ENCODE results near the gene CYP24A1. TPM values are rescaled to one million over a fixed set of nuclear protein-coding genes. Genes with fewer than 3 reads are reported as not detected.

Gene CYP24A1
- total RNA-seq, 4 donors from 2014 or later: 0.69 TPM; not detected in 3

GRCh38 chr20:54114109-54114508, 59.7 kb downstream of the CYP24A1 start:
- Histone ChIP-seq H3K27me3 (peaks cover 6% of the 10 kb centered on the region), H3K36me3 (no peaks in the 10 kb centered on the region), H3K27ac (no peak overlapping the region), H3K4me3 (no peak overlapping the region), H3K4me1 (no peaks in the 10 kb centered on the region), H3K9me3 (no peaks in the 10 kb centered on the region)
- 67 to 69% methylated on average over 1 to 2 of the region's 2 CpGs for WGBS, 2 donors (ENCODE audit: low coverage in 1 of 2)
- TF ChIP-seq POLR2AphosphoS5 (IDR thresholded peaks at IDR 0.05): no peak
- no peak for TF ChIP-seq POLR2A (IDR thresholded peaks at IDR 0.05)
- no peak for TF ChIP-seq CTCF (IDR thresholded peaks at IDR 0.05)
- TF ChIP-seq EP300 (IDR thresholded peaks at IDR 0.05): no peak
- ATAC-seq: no peak

- H3K4me3 ChIP-seq: no peak overlapping the region
- no peak overlapping the region for H3K27ac ChIP-seq
- H3K4me1 ChIP-seq: no peaks in the 10 kb centered on the region
- H3K9me3 ChIP-seq: no peaks in the 10 kb centered on the region
- no peak for ATAC-seq
- no peaks in the 10 kb centered on the region for H3K36me3 ChIP-seq
- no peak for TF ChIP-seq EP300 (IDR thresholded peaks at IDR 0.05)
- TF ChIP-seq CTCF (IDR thresholded peaks at IDR 0.05): no peak
- no peak for TF ChIP-seq POLR2AphosphoS5 (IDR thresholded peaks at IDR 0.05)
- TF ChIP-seq POLR2A (IDR thresholded peaks at IDR 0.05): no peak
- WGBS, 2 donors (ENCODE audit: low coverage in 1 of 2): 90 to 100% methylated on average over 1 to 2 of the region's 2 CpGs
- H3K27me3 ChIP-seq: peaks cover 6% of the 10 kb centered on the region
Observed at GRCh38 chr20:54113566-54113965, 60.2 kb downstream of the CYP24A1 start.

- Histone ChIP-seq H3K27me3 (peaks cover 10% of the 10 kb centered on the region), H3K27ac (no peak overlapping the region), H3K4me3 (no peak overlapping the region), H3K4me1 (no peaks in the 10 kb centered on the region), H3K9me3 (no peaks in the 10 kb centered on the region), H3K36me3 (no peaks in the 10 kb centered on the region)
- WGBS, 2 donors (ENCODE audit: low coverage in 1 of 2): 72 to 74% methylated on average over 3 of the region's 4 CpGs
- TF ChIP-seq CTCF (IDR thresholded peaks at IDR 0.05) (no peak), POLR2AphosphoS5 (IDR thresholded peaks at IDR 0.05) (no peak), EP300 (IDR thresholded peaks at IDR 0.05) (no peak), POLR2A (IDR thresholded peaks at IDR 0.05) (no peak)
- no peak for ATAC-seq
Observed at GRCh38 chr20:54112221-54112884, 61.4 kb downstream of the CYP24A1 start.

- H3K4me1 ChIP-seq: no peaks in the 10 kb centered on the region
- no peak overlapping the region for H3K27ac ChIP-seq
- peaks cover 12% of the 10 kb centered on the region for H3K27me3 ChIP-seq
- H3K4me3 ChIP-seq: no peak overlapping the region
- 80 to 84% methylated on average over 2 of the region's 2 CpGs for WGBS, 2 donors (ENCODE audit: low coverage in 1 of 2)
- H3K36me3 ChIP-seq: no peaks in the 10 kb centered on the region
- no peak for ATAC-seq
- no peaks in the 10 kb centered on the region for H3K9me3 ChIP-seq
- TF ChIP-seq CTCF (IDR thresholded peaks at IDR 0.05): no peak
- no peak for TF ChIP-seq EP300 (IDR thresholded peaks at IDR 0.05)
- TF ChIP-seq POLR2A (IDR thresholded peaks at IDR 0.05): no peak
- no peak for TF ChIP-seq POLR2AphosphoS5 (IDR thresholded peaks at IDR 0.05)
Observed at GRCh38 chr20:54111460-54111859, 62.3 kb downstream of the CYP24A1 start.

GRCh38 chr20:54110457-54110856, 63.3 kb downstream of the CYP24A1 start:
- H3K36me3 ChIP-seq: no peaks in the 10 kb centered on the region
- TF ChIP-seq EP300 (IDR thresholded peaks at IDR 0.05): no peak
- TF ChIP-seq POLR2A (IDR thresholded peaks at IDR 0.05): no peak
- no peak for TF ChIP-seq POLR2AphosphoS5 (IDR thresholded peaks at IDR 0.05)
- TF ChIP-seq CTCF (IDR thresholded peaks at IDR 0.05): no peak
- H3K27ac ChIP-seq: no peak overlapping the region
- 83 to 85% methylated on average over 2 to 3 of the region's 3 CpGs for WGBS, 2 donors (ENCODE audit: low coverage in 1 of 2)
- H3K27me3 ChIP-seq: peaks cover 12% of the 10 kb centered on the region
- H3K4me3 ChIP-seq: no peak overlapping the region
- ATAC-seq: no peak
- H3K4me1 ChIP-seq: no peaks in the 10 kb centered on the region
- H3K9me3 ChIP-seq: no peaks in the 10 kb centered on the region

All from gastroesophageal sphincter (tissue), 4 donors.